ENCODE measurements around the gene CARD6.
A peak's percentile ranks its signal among the peaks of the same experiment; 100 is the strongest.
"Not testable (repeated sequence)": the region's sequence is repeated elsewhere in the genome, so short reads cannot be mapped to it uniquely, and the experiment has no call there.

CARD6 gene

GRCh38 chr5:40799258-40799657 lies 41.9 kb upstream of the CARD6 start:
- Histone ChIP-seq H3K4me3 (ENCODE audit: low read depth in 1 of 5, low read length in 5 of 5) (no peak overlapping the region), H3K27me3 (ENCODE audit: control insufficient read depth in 5 of 5, insufficient read depth in 4 of 5, low read length in 5 of 5) (no peaks in the 10 kb centered on the region), H3K9ac (ENCODE audit: low read length in 5 of 5) (peak overlapping the region in 1 of 5 donors; percentile 82), H3K9me3 (ENCODE audit: control insufficient read depth in 5 of 5, low read length in 5 of 5) (no peaks in the 10 kb centered on the region), H3K36me3 (ENCODE audit: control insufficient read depth in 5 of 5, insufficient read depth in 5 of 5, low read length in 5 of 5) (no peaks in the 10 kb centered on the region), H3K4me1 (ENCODE audit: control insufficient read depth in 5 of 5, insufficient read depth in 5 of 5, low read length in 5 of 5) (peaks cover 0 to 31% (median 27%) of the 10 kb centered on the region in 5 donors), H3K27ac (ENCODE audit: low read depth, low read length) (no peak overlapping the region)

- Histone ChIP-seq H3K36me3 (ENCODE audit: control insufficient read depth in 5 of 5, insufficient read depth in 5 of 5, low read length in 5 of 5) (no peaks in the 10 kb centered on the region), H3K27ac (ENCODE audit: low read depth, low read length) (no peak overlapping the region), H3K4me3 (ENCODE audit: low read depth in 1 of 5, low read length in 5 of 5) (no peak overlapping the region), H3K9ac (ENCODE audit: low read length in 5 of 5) (no peak overlapping the region), H3K9me3 (ENCODE audit: control insufficient read depth in 5 of 5, low read length in 5 of 5) (no peaks in the 10 kb centered on the region), H3K27me3 (ENCODE audit: control insufficient read depth in 5 of 5, insufficient read depth in 4 of 5, low read length in 5 of 5) (no peaks in the 10 kb centered on the region), H3K4me1 (ENCODE audit: control insufficient read depth in 5 of 5, insufficient read depth in 5 of 5, low read length in 5 of 5) (peaks cover 0 to 15% (median 11%) of the 10 kb centered on the region in 5 donors)
Measured at GRCh38 chr5:40801771-40802562, 39.2 kb upstream of the CARD6 start.

GRCh38 chr5:40812125-40812524 lies 29.0 kb upstream of the CARD6 start:
- no peaks in the 10 kb centered on the region for H3K27me3 ChIP-seq (ENCODE audit: control insufficient read depth in 5 of 5, insufficient read depth in 4 of 5, low read length in 5 of 5)
- no peaks in the 10 kb centered on the region for H3K36me3 ChIP-seq (ENCODE audit: control insufficient read depth in 5 of 5, insufficient read depth in 5 of 5, low read length in 5 of 5)
- no peaks in the 10 kb centered on the region for H3K9me3 ChIP-seq (ENCODE audit: control insufficient read depth in 5 of 5, low read length in 5 of 5)
- no peak overlapping the region for H3K27ac ChIP-seq (ENCODE audit: low read depth, low read length)
- H3K9ac ChIP-seq (ENCODE audit: low read length in 5 of 5): no peak overlapping the region
- H3K4me3 ChIP-seq (ENCODE audit: low read depth in 1 of 5, low read length in 5 of 5): no peak overlapping the region
- no peaks in the 10 kb centered on the region for H3K4me1 ChIP-seq (ENCODE audit: control insufficient read depth in 5 of 5, insufficient read depth in 5 of 5, low read length in 5 of 5)

GRCh38 chr5:40813698-40814281 lies 27.4 kb upstream of the CARD6 start:
- Histone ChIP-seq H3K27me3 (ENCODE audit: control insufficient read depth in 5 of 5, insufficient read depth in 4 of 5, low read length in 5 of 5) (no peaks in the 10 kb centered on the region), H3K27ac (ENCODE audit: low read depth, low read length) (no peak overlapping the region), H3K4me1 (ENCODE audit: control insufficient read depth in 5 of 5, insufficient read depth in 5 of 5, low read length in 5 of 5) (no peaks in the 10 kb centered on the region), H3K4me3 (ENCODE audit: low read depth in 1 of 5, low read length in 5 of 5) (no peak overlapping the region), H3K9ac (ENCODE audit: low read length in 5 of 5) (no peak overlapping the region), H3K9me3 (ENCODE audit: control insufficient read depth in 5 of 5, low read length in 5 of 5) (no peaks in the 10 kb centered on the region), H3K36me3 (ENCODE audit: control insufficient read depth in 5 of 5, insufficient read depth in 5 of 5, low read length in 5 of 5) (no peaks in the 10 kb centered on the region)

- Histone ChIP-seq H3K27me3 (ENCODE audit: control insufficient read depth in 5 of 5, insufficient read depth in 4 of 5, low read length in 5 of 5) (no peaks in the 10 kb centered on the region), H3K4me1 (ENCODE audit: control insufficient read depth in 5 of 5, insufficient read depth in 5 of 5, low read length in 5 of 5) (peaks cover 0 to 5% (median 0%) of the 10 kb centered on the region in 5 donors), H3K4me3 (ENCODE audit: low read depth in 1 of 5, low read length in 5 of 5) (no peak overlapping the region), H3K9ac (ENCODE audit: low read length in 5 of 5) (no peak overlapping the region), H3K9me3 (ENCODE audit: control insufficient read depth in 5 of 5, low read length in 5 of 5) (no peaks in the 10 kb centered on the region), H3K36me3 (ENCODE audit: control insufficient read depth in 5 of 5, insufficient read depth in 5 of 5, low read length in 5 of 5) (peaks cover 12 to 30% (median 22%) of the 10 kb centered on the region in 5 donors), H3K27ac (ENCODE audit: low read depth, low read length) (no peak overlapping the region)
Measured at GRCh38 chr5:40823459-40823858, 17.7 kb upstream of the CARD6 start.

GRCh38 chr5:40825461-40826043 lies 15.6 kb upstream of the CARD6 start:
- not testable (repeated sequence) for H3K9ac ChIP-seq (ENCODE audit: low read length in 5 of 5); H3K9me3 ChIP-seq (ENCODE audit: control insufficient read depth in 5 of 5, low read length in 5 of 5); H3K27me3 ChIP-seq (ENCODE audit: control insufficient read depth in 5 of 5, insufficient read depth in 4 of 5, low read length in 5 of 5); H3K4me3 ChIP-seq (ENCODE audit: low read depth in 1 of 5, low read length in 5 of 5); H3K4me1 ChIP-seq (ENCODE audit: control insufficient read depth in 5 of 5, insufficient read depth in 5 of 5, low read length in 5 of 5); H3K27ac ChIP-seq (ENCODE audit: low read depth, low read length)
- H3K36me3 ChIP-seq (ENCODE audit: control insufficient read depth in 5 of 5, insufficient read depth in 5 of 5, low read length in 5 of 5): peaks cover 22 to 51% (median 41%) of the 10 kb centered on the region in 5 donors

- Histone ChIP-seq H3K27ac (ENCODE audit: low read depth, low read length) (no peak overlapping the region), H3K9ac (ENCODE audit: low read length in 5 of 5) (no peak overlapping the region), H3K36me3 (ENCODE audit: control insufficient read depth in 5 of 5, insufficient read depth in 5 of 5, low read length in 5 of 5) (peaks cover 28 to 62% (median 52%) of the 10 kb centered on the region in 5 donors), H3K4me3 (ENCODE audit: low read depth in 1 of 5, low read length in 5 of 5) (no peak overlapping the region), H3K27me3 (ENCODE audit: control insufficient read depth in 5 of 5, insufficient read depth in 4 of 5, low read length in 5 of 5) (no peaks in the 10 kb centered on the region), H3K4me1 (ENCODE audit: control insufficient read depth in 5 of 5, insufficient read depth in 5 of 5, low read length in 5 of 5) (peaks cover 0 to 5% (median 0%) of the 10 kb centered on the region in 5 donors), H3K9me3 (ENCODE audit: control insufficient read depth in 5 of 5, low read length in 5 of 5) (no peaks in the 10 kb centered on the region)
Measured at GRCh38 chr5:40826489-40827187, 14.5 kb upstream of the CARD6 start.

GRCh38 chr5:40827188-40827977 lies 13.8 kb upstream of the CARD6 start:
- no peak overlapping the region for H3K4me3 ChIP-seq (ENCODE audit: low read depth in 1 of 5, low read length in 5 of 5)
- peaks cover 36 to 69% (median 60%) of the 10 kb centered on the region in 5 donors for H3K36me3 ChIP-seq (ENCODE audit: control insufficient read depth in 5 of 5, insufficient read depth in 5 of 5, low read length in 5 of 5)
- H3K4me1 ChIP-seq (ENCODE audit: control insufficient read depth in 5 of 5, insufficient read depth in 5 of 5, low read length in 5 of 5): peaks cover 0 to 5% (median 0%) of the 10 kb centered on the region in 5 donors
- H3K9ac ChIP-seq (ENCODE audit: low read length in 5 of 5): no peak overlapping the region
- H3K27ac ChIP-seq (ENCODE audit: low read depth, low read length): no peak overlapping the region
- H3K27me3 ChIP-seq (ENCODE audit: control insufficient read depth in 5 of 5, insufficient read depth in 4 of 5, low read length in 5 of 5): no peaks in the 10 kb centered on the region
- no peaks in the 10 kb centered on the region for H3K9me3 ChIP-seq (ENCODE audit: control insufficient read depth in 5 of 5, low read length in 5 of 5)

- no peaks in the 10 kb centered on the region for H3K9me3 ChIP-seq (ENCODE audit: control insufficient read depth in 5 of 5, low read length in 5 of 5)
- no peak overlapping the region for H3K27ac ChIP-seq (ENCODE audit: low read depth, low read length)
- H3K27me3 ChIP-seq (ENCODE audit: control insufficient read depth in 5 of 5, insufficient read depth in 4 of 5, low read length in 5 of 5): no peaks in the 10 kb centered on the region
- H3K4me3 ChIP-seq (ENCODE audit: low read depth in 1 of 5, low read length in 5 of 5): no peak overlapping the region
- H3K9ac ChIP-seq (ENCODE audit: low read length in 5 of 5): no peak overlapping the region
- peaks cover 0 to 8% (median 6%) of the 10 kb centered on the region in 5 donors for H3K4me1 ChIP-seq (ENCODE audit: control insufficient read depth in 5 of 5, insufficient read depth in 5 of 5, low read length in 5 of 5)
- H3K36me3 ChIP-seq (ENCODE audit: control insufficient read depth in 5 of 5, insufficient read depth in 5 of 5, low read length in 5 of 5): peaks cover 42 to 77% (median 65%) of the 10 kb centered on the region in 5 donors
Measured at GRCh38 chr5:40828021-40828631, 13.0 kb upstream of the CARD6 start.

All from subcutaneous abdominal adipose tissue (tissue), 5 donors.